Prostate gland (tissue), 2 donors: Measurements from ENCODE around the gene LZTS3. TPM values are rescaled to one million over a fixed set of nuclear protein-coding genes. Genes with fewer than 3 reads are reported as not detected.

Source experiments
- DNase-seq: peaks from one replicate; pipeline ENCODE4 v3.0.0-alpha.2; 2019; ENCODE audit warnings: low spot score
- H3K27ac ChIP-seq, 2 donors: fragments of 200-600 bp; sonication (generic); 2 replicates each; pipeline ENCODE4 v1.5.1; 2017 to 2019
- H3K27me3 ChIP-seq: fragments of 200-600 bp; sonication (generic); replicated peaks from 2 replicates; pipeline ENCODE4 v1.5.1; 2019; ENCODE audit not compliant: insufficient read depth
- H3K36me3 ChIP-seq, 2 donors: fragments of 200-600 bp; sonication (generic); 1 replicate in 1 of 2; 2 replicates in 1 of 2; pipeline versions ENCODE4 v1.5.1 to v1.8.1; 2017 to 2019
- H3K4me1 ChIP-seq: fragments of 200-600 bp; sonication (generic); replicated peaks from 2 replicates; pipeline ENCODE4 v1.5.1; 2019
- H3K4me3 ChIP-seq, 2 donors: fragments of 200-600 bp; sonication (generic); 2 replicates each; pipeline ENCODE4 v1.5.1; 2017 to 2019
- H3K9me3 ChIP-seq: fragments of 200-600 bp; sonication (generic); 2 replicates; pipeline ENCODE4 v1.5.1; 2017
- CTCF ChIP-seq, 4 experiments: fragments of 200-600 bp in 2 of 4; fragments of 450-650 bp in 2 of 4; sonication (generic) in 2 of 4; IDR thresholded peaks; 1 replicate in 3 of 4; 2 replicates in 1 of 4; pipeline ENCODE4 v1.5.1; 2016 to 2019; ENCODE audit warnings: antibody characterized with exemption in 4 of 4, mild to moderate bottlenecking in 2 of 4, moderate library complexity in 2 of 4
- POLR2A ChIP-seq: fragments of 450-650 bp; IDR thresholded peaks from one replicate; pipeline ENCODE4 v1.6.1; 2016; ENCODE audit warnings: antibody characterized with exemption, mild to moderate bottlenecking
- POLR2AphosphoS5 ChIP-seq: sonication (generic); formaldehyde crosslinking; IDR thresholded peaks from one replicate; pipeline ENCODE4 v1.6.1; 2017; ENCODE audit warnings: antibody characterized with exemption
- WGBS: methylation state at CpG from one replicate; pipeline ENCODE4 v1.1.5; 2018; 5-methylcytosine and 5-hydroxymethylcytosine counted together
- intact Hi-C: fragments of 100-400 bp; cut with DNase I; formaldehyde crosslinking; loops from one replicate; pipeline ENCODE4 v1.14.2; 2022
- total RNA-seq, 2 donors: library from RNA; depleted of rRNA; stranded (reverse); fragments of >200 nt; gene quantifications; one replicate each; pipeline ENCODE4 v1.1.0, GENCODE V29; 2016

LZTS3 gene
- total RNA-seq, 2 donors from 2014 or later: 23.7 to 29.1 TPM

GRCh38 chr20:3134151-3134550, 39.2 kb downstream of the LZTS3 start:
- 80% methylated on average over 3 of the region's 3 CpGs for WGBS

GRCh38 chr20:3133155-3133554, 40.2 kb downstream of the LZTS3 start:
- no peaks in the 10 kb centered on the region for H3K36me3 ChIP-seq
- H3K27me3 ChIP-seq: no peaks in the 10 kb centered on the region
- no peaks in the 10 kb centered on the region for H3K9me3 ChIP-seq
- no peaks in the 10 kb centered on the region for H3K4me1 ChIP-seq
- H3K4me3 ChIP-seq: no peak overlapping the region
- intact Hi-C loops: no loop called here
- H3K27ac ChIP-seq: no peak overlapping the region
- 78% methylated on average over 2 of the region's 2 CpGs for WGBS
- no peak for DNase-seq
- TF ChIP-seq POLR2AphosphoS5 (no peak), CTCF (IDR thresholded peaks at IDR 0.05) (no peak), POLR2A (no peak)

More at GRCh38 chr20:3134151-3134550, 39.2 kb downstream of the LZTS3 start:
- Histone ChIP-seq H3K36me3 (no peaks in the 10 kb centered on the region), H3K27ac (no peak overlapping the region), H3K9me3 (no peaks in the 10 kb centered on the region), H3K4me1 (no peaks in the 10 kb centered on the region), H3K27me3 (no peaks in the 10 kb centered on the region), H3K4me3 (no peak overlapping the region)
- TF ChIP-seq POLR2AphosphoS5 (no peak), POLR2A (no peak), CTCF (IDR thresholded peaks at IDR 0.05) (no peak)
- no peak for DNase-seq
- intact Hi-C loops: no loop called here

- Histone ChIP-seq H3K36me3 (no peaks in the 10 kb centered on the region), H3K4me1 (no peaks in the 10 kb centered on the region), H3K4me3 (no peak overlapping the region), H3K9me3 (no peaks in the 10 kb centered on the region), H3K27ac (no peak overlapping the region), H3K27me3 (no peaks in the 10 kb centered on the region)
- DNase-seq: no peak
- TF ChIP-seq POLR2AphosphoS5 (no peak), CTCF (IDR thresholded peaks at IDR 0.05) (no peak), POLR2A (no peak)
- intact Hi-C loops: no loop called here
- WGBS: 94% methylated on average over 2 of the region's 2 CpGs
These were observed 43.2 kb downstream of the LZTS3 start for GRCh38 chr20:3130051-3130600.

DNA sequence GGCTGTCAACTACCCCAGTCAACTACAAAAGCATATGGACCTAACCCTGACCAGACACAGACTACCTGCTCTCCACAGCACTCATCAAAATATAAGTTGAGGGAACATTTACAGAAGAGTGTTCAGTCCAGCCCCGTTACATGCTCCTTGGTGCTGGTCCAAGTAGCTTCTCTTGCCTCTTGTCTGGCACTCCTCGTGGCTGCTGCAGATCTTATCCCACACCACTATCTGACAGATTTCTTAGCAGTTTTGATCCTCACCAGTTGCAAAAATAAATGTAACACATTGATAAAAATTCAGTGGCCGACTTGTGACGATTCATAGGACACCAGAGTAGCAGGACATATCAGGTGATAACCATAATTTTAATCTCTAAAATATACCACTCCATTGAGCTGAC, 44.3 kb downstream of the LZTS3 start:
- intact Hi-C loops: no loop called here
- TF ChIP-seq POLR2AphosphoS5: no peak
- no peak for TF ChIP-seq CTCF (IDR thresholded peaks at IDR 0.05)
- TF ChIP-seq POLR2A: no peak
- 63% methylated on average over 4 of the region's 4 CpGs for WGBS

GRCh38 chr20:3128275-3128984, 44.9 kb downstream of the LZTS3 start:
- Histone ChIP-seq H3K27ac (no peak overlapping the region), H3K9me3 (no peaks in the 10 kb centered on the region), H3K4me3 (no peak overlapping the region), H3K4me1 (no peaks in the 10 kb centered on the region), H3K27me3 (no peaks in the 10 kb centered on the region), H3K36me3 (no peaks in the 10 kb centered on the region)
- TF ChIP-seq POLR2AphosphoS5 (no peak), CTCF (IDR thresholded peaks at IDR 0.05) (no peak), POLR2A (no peak)
- no peak for DNase-seq
- WGBS: 82% methylated on average over 8 of the region's 8 CpGs
- intact Hi-C loops: no loop called here

More for the DNA sequence above, 44.3 kb downstream of the LZTS3 start:
- DNase-seq: no peak
- no peaks in the 10 kb centered on the region for H3K4me1 ChIP-seq
- no peak overlapping the region for H3K27ac ChIP-seq
- no peaks in the 10 kb centered on the region for H3K27me3 ChIP-seq
- no peak overlapping the region for H3K4me3 ChIP-seq
- H3K36me3 ChIP-seq: no peaks in the 10 kb centered on the region
- H3K9me3 ChIP-seq: no peaks in the 10 kb centered on the region
